ENCODE results near the gene STAB1.

GRCh38 chr3:52533623-52534280 lies 38.6 kb downstream of the STAB1 start, which contains the start of gene NT5DC2:
- TF ChIP-seq CTCF (IDR thresholded peaks at IDR 0.05; ENCODE audit: borderline replicate concordance, extremely low read depth, low read length, poor library complexity, severe bottlenecking) (no peak), EZH2 (IDR thresholded peaks at IDR 0.05; ENCODE audit: borderline replicate concordance, low read depth, low read length, severe bottlenecking) (no peak)
